ENCODE results near the gene ZNF784.

DNA sequence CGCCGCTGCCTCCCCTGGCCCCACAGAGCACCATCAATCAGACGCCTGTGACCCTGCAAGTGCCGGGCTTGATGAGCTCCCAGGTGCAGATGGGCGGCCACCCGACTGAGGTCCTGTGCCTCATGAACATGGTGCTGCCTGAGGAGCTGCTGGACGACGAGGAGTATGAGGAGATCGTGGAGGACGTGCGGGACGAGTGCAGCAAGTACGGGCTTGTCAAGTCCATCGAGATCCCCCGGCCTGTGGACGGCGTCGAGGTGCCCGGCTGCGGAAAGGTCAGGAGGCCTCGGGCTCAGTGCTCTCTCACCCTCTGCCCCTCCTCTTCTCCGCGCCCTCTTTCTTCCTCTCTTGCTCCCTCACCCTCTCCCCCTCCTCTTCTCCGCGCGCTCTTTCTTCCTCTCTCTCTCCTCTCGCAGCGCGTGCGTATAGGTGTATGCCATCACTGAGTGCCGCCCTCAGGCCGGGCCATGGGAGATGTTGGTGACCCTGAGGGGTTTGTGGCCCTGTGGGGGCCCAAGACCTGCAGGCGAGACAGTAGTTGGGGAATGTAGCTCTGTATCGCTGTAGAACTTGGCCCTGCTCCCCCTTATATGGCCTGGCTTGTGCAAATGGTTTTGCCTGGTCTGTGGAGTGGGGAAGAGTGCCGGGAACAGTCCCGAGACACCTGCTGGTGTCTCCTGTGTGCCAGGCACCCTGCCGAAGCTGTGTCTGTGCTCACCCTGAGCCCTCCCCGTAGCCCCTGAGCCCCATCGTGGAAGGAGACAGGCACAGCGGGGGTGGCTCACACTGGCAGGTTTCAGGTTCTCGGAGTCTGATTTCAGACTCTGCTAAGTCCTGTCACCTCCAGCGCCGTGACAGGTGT lies 45.3 kb upstream of the ZNF784 start:
- TF ChIP-seq, protein P1, sequence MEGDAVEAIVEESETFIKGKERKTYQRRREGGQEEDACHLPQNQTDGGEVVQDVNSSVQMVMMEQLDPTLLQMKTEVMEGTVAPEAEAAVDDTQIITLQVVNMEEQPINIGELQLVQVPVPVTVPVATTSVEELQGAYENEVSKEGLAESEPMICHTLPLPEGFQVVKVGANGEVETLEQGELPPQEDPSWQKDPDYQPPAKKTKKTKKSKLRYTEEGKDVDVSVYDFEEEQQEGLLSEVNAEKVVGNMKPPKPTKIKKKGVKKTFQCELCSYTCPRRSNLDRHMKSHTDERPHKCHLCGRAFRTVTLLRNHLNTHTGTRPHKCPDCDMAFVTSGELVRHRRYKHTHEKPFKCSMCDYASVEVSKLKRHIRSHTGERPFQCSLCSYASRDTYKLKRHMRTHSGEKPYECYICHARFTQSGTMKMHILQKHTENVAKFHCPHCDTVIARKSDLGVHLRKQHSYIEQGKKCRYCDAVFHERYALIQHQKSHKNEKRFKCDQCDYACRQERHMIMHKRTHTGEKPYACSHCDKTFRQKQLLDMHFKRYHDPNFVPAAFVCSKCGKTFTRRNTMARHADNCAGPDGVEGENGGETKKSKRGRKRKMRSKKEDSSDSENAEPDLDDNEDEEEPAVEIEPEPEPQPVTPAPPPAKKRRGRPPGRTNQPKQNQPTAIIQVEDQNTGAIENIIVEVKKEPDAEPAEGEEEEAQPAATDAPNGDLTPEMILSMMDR (IDR thresholded peaks at IDR 0.05; ENCODE audit: insufficient read depth, low read length): no peak
- TF ChIP-seq POLR2AphosphoS5 (IDR thresholded peaks at IDR 0.05; ENCODE audit: low read depth): no peak
- TF ChIP-seq, protein P2, sequence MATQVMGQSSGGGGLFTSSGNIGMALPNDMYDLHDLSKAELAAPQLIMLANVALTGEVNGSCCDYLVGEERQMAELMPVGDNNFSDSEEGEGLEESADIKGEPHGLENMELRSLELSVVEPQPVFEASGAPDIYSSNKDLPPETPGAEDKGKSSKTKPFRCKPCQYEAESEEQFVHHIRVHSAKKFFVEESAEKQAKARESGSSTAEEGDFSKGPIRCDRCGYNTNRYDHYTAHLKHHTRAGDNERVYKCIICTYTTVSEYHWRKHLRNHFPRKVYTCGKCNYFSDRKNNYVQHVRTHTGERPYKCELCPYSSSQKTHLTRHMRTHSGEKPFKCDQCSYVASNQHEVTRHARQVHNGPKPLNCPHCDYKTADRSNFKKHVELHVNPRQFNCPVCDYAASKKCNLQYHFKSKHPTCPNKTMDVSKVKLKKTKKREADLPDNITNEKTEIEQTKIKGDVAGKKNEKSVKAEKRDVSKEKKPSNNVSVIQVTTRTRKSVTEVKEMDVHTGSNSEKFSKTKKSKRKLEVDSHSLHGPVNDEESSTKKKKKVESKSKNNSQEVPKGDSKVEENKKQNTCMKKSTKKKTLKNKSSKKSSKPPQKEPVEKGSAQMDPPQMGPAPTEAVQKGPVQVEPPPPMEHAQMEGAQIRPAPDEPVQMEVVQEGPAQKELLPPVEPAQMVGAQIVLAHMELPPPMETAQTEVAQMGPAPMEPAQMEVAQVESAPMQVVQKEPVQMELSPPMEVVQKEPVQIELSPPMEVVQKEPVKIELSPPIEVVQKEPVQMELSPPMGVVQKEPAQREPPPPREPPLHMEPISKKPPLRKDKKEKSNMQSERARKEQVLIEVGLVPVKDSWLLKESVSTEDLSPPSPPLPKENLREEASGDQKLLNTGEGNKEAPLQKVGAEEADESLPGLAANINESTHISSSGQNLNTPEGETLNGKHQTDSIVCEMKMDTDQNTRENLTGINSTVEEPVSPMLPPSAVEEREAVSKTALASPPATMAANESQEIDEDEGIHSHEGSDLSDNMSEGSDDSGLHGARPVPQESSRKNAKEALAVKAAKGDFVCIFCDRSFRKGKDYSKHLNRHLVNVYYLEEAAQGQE (IDR thresholded peaks at IDR 0.05; ENCODE audit: insufficient replicate concordance, low read depth): no peak
- no peak for TF ChIP-seq GABPA (IDR thresholded peaks at IDR 0.05; ENCODE audit: low read depth)

Data from HL-60 (cell line).